ENCODE results near the gene S100A1.

The S100A1 gene

DNA sequence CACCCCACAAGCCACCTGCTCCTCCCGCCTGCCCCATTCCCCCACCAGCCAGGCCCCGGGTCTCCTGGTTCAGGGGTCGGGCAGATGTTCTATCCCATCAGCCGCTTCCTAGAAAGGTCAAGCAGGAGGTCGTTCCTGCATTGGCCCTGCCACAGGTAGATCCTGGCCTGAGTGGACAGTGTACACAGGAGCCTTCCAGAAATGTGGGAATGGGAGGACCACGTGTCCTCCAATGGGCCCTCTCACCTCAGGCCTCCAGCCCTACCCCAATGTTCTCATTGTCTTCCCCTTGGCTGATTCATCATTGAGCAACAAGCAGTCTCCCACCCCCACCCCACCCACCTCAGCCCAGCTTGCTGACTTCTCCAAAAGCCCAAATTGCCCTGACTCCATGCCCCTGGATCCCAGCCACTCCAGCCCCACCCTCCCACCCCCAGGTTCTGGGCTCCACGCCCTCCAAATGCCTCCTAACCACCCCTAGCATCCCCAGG is 17.4 kb upstream of the S100A1 start:
- DNase-seq, result no peak

DNA sequence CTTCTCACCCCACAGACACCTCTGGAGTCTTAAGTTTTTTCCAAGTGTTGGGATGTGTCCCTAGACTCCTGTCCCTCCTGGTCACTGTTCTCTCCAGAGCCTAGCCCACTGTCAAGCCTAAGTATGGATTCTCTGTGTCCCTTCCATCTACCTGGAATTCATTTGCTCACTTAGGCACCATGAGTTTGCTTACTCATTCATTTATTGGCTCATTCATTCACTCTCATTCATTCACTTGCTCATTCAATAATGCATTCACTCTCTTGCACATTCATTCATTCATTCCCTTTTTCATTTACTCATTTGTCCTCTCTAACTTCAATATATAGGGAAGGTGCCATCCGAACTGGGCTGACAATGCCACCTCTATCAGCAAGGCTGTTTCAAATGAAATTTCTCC is 16.9 kb upstream of the S100A1 start:
- no peak for DNase-seq

DNA sequence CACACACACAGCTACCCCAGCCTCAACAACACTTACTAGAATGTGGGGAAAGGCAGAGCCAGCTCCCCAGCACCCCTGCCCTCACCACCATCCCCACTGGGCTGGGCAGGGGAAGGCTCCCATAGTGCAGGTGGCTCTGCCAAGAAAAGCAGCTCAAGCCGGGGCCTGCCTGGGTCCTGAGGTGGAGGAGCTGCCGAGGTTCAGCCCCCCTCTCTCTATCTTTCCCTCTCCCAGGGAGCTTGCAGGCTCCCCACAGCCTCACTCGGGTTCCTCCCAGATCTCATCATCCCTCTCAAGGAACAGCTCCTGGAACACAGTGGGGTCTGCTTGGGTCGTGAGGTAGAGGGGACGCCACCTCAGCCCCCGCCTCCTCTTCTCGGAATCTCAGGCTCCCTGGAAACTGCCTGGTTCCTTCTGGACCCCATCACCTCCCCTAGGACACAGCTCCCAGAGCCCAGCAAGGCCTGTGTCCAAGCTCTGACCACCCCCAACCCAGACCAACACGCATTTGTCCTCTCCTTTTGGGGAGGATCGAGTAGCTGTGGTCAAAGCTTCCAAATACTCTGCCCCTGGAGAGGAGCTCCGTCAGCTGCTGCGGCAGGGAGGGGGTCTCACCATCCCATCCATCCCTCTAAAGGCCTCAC is 16.0 kb upstream of the S100A1 start:
- no peak for DNase-seq

DNA sequence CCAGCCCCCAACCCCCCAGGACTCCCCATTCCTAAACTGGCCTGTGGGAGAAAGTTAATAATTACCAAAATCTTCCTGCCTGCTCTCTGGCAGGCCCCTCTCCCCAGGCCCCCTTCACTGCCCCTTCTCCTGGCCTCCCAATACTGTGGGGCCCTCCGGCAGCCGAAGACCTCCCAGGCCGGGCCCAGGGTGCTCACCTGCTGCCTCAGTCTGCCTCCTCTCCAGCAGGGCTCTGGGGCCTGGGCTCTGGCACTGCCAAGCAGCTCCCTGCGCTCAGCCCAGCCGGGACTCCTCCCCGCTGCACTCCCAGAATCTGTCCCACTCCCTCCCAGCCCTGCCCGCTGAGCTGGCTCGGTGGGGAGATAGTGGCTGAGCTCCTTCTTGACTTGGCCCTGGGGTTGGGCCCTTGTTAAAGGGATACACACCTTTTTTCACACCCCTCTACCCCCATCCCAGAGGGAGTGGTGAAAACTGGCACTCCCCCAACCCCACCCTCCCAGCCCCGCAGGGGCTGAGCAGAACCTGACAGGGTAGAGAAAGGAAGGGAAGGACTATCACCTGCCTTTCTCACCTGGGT is 15.4 kb upstream of the S100A1 start, which contains the start of gene S100A16:
Gene S100A16, minus strand, starts transcription at position 383 of the 577 bp plus-strand sequence. CDS start 4,986 bp downstream, outside the sequence.
- no peak for DNase-seq

DNA sequence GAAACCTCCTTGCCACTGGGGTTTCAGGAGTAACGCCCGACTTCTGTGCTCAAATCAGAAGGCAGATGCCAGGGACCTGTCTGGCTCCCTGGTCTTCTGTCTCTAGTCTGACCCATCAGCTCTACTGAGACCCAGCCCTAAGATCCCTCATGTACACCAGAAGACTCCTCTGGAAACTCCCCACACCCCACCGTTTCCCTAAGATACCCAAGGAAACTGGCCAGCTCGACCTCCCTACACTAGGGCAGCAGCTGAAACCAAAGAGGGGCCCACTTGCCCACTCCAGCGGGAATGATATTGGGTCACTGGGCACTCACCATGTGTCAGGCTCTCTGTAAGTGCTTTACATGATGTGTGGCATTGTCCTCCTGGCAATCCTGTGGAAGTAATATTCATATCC is 14.8 kb upstream of the S100A1 start:
- no peak for DNase-seq

DNA sequence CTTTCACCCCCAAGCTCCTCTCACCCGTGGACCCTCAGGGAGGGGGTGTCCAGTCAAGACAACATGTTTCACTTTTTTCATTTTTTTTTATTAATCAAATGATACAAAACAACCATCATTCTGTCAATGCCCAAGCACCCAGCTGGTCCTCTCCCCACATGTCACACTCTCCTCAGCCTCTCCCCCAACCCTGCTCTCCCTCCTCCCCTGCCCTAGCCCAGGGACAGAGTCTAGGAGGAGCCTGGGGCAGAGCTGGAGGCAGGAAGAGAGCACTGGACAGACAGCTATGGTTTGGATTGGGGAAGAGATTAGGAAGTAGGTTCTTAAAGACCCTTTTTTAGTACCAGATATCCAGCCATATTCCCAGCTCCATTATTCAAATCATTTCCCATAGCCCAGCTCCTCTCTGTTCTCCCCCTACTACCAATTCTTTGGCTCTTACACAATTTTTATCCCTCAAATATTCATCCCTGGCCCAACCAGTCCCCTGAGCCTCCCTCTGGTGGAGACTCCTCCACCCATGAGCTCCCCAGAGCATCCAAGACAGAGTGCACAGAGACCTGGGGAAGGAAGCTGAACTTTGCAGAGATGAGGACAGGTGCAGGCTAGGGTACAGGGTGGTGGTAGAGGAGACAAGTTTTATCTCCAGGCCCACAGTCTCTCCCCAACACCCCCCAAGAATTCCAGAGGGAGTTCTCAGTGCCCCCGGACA is 13.9 kb upstream of the S100A1 start:
- no peak for DNase-seq

DNA sequence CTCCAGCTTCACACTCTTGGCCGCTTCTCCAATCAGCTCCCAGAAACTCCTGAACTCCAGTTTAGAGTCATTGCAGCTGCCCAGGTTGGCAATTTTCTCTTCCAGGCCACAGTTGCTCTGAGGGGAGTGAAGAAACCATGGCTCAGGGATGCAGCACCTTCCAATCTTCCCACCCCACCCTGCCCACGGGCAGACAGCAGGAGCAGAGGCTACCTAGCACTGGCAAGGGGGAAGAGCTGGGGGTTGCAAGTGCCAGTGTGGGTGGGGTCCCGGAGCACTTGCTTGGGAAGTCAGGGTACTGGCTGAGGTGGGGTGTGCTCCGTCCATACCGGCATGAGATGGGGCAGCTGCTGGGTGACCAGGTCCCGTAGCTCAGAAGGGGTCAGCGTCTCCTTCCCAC is 13.3 kb upstream of the S100A1 start:
- DNase-seq, result no peak

DNA sequence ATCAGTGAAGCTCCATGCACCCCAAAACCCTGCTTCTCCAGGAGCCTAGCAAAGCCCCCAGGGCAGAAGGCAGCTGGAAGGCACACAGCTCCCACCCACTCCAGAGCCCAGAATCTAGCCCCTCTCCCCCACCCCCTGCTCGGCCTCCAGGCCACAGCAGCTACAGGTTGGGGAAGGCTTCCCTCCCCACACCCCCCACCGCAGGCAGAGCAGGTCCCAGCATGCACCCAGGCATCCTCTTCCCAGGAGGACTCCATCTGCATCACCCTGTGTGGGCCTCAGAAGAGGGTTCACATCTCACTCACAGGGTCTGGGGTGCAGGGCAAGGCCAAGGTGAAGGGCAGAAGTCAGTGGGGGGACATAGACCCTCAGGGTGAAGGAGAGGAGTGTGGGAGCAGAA is 12.8 kb upstream of the S100A1 start:
- no peak for DNase-seq

DNA sequence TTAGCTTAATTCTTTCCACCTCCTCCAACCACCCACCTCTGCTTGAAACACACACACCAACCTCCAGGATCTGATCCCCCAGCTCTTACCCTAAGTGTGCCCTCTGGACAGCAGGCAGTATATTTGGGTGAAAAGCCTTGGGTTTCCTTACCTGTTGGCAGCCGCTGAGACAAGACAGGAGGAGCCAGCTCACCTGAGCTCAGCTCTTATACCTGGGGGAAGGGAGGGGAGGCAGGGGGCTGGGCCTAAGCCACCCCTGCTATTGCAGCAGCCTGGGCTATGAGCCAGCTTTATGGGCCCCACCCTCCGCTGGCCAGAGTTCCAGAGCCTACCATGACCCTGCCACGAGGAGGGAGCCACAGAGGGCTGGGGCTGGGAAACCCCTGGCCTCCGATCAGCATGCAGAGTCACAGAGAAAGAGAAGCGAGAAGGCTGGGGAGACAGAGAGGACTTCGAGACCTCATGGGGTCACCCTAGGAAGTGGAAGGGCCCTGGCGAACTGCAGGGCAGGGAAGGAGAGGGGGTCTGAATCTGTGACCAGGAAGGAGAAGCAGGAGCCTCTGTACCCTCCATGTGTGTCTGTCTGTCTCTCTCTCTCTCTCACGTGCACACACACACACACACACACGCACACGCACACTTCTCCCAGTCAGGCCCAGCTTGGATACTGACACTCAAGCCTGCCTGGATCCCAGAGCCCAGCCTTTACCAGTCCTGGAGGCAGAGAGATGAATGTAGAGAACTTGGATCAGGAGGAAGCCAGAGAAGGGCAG is 11.9 kb upstream of the S100A1 start, which contains the start of gene S100A14:
Gene S100A14, minus strand, starts transcription at position 182 of the 773 bp plus-strand sequence. CDS start 467 bp downstream, outside the sequence.
- DNase-seq, result no peak

DNA sequence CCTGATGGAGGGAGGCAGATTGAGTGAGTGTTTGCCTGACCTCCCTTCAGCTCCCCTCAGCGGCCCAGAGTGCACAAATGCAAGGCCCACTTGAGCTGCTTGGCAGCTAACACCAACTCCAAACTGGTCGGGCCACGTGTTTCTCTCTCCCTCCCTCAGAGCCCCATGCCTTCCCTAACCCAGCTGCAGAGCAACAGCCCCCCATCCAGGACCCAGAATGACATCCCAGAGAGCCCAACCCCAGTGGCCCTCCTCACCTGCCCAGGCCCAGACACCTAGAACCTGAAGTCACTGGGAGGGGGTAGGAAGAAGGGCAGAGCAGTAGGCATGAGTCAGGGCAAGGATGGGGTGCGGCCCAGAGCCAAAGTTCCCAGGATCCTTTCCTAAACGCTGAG is 11.3 kb upstream of the S100A1 start:
- DNase-seq, result no peak

DNA sequence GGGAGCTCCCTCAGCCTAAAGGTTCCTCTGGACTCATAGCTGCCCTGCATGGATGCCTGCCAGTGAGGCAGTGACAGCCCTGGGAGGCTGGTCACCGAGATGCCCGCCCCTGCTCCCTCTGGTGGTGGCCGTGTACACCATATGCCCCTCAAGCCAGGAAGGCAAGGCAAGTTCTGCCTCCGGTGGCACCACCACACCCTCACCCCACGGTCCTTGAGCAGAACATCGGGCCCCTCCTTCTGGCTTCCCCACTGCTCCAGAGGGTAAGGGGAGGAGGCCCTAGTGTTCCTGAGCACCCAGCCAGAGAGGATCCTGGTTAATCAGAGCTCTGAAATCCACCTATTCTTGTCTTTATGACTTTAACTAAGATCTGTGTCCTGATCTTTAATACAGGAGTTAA is 10.6 kb upstream of the S100A1 start:
- peak; percentile 87 for DNase-seq

DNA sequence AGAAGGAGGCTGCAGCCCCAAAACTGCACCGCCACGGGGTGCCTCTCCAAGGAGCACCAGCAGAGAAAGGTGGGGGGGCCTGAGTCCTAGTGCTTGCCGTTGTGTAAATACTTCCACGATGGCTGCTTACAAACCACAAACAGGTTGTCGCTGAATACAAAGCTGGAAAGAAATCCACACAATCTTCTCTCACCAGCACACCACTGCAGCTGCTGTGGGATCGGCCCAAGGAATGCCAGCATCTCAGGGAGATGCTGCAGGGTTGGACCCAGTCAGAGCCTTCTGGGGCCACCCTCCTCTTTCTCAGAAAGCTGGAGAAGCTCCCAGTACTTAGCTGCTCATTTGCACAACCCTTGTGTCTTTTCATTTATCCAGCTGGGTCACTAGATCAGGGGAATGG is 9.1 kb upstream of the S100A1 start:
- DNase-seq, result no peak

DNA sequence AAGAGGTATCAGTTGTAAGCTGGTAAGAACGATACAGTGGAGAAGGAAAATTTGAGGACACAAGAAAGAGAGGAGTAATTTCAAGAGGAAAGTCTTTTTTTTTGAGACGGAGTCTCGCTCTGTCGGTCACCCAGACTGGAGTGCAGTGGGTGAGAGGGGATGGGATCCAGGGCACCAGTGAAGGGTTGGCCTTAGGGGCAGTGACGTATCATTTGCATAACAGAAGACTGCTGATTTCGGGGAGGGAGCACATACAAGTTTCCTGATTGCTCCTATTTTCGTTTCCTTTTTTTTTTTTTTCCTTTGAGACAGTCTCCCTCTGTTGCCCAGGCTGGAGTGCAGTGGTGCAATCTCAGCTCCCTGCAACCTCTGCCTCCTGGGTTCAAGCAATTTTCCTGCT is 5.1 kb upstream of the S100A1 start:
- DNase-seq, result no peak

DNA sequence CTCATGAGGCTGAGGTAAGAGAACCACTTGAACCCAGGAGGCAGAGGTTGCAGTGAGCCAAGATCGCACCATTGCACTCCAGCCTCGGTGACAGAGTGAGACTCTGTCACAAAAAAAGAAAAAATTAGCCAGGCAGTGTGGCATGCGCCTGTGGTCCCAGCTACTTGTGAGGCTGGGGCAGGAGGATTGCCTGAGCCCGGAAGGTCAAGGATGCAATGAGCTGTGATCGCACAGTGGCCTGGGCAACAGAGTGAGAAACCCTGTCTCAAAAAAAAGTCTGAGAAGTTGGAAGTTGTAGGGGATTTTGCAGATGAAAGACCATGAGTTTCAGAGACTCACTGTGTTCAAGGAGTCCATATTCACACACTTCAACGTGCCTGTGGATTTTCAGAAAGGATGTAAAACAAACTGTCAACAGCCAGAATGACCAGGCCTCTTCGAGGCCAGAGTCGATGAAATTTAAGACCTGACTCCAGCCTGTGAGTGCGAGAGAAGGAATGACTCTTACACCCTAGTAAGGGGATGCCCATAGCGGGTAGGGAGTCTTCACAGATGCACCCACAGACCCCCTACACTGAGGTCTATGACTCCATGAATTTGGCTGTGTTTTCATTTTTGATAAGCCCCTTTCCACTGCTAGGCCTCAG is 3.1 kb upstream of the S100A1 start:
- DNase-seq, result no peak

DNA sequence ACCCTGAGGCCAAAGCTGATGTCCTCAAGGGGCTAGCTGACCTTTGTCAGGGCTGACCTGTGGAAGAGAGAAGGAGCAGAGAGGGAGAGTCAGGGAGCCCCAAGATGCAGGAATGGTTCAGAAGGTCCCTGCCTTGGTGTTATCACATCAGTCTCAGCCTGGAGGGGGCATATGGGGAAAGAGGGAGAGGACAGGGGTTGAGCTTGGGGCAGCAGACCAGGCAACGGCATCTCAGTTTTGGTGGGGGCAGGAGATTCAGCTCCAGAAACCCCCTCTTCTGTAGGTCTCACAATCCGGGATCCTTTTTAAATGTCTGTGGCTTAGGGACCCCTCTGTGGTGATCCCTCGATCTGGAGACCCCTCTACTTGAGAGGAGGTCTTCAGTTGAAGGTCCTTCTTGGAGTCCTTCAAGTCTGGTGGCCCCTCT is 1.7 kb upstream of the S100A1 start:
- DNase-seq, result no peak

DNA sequence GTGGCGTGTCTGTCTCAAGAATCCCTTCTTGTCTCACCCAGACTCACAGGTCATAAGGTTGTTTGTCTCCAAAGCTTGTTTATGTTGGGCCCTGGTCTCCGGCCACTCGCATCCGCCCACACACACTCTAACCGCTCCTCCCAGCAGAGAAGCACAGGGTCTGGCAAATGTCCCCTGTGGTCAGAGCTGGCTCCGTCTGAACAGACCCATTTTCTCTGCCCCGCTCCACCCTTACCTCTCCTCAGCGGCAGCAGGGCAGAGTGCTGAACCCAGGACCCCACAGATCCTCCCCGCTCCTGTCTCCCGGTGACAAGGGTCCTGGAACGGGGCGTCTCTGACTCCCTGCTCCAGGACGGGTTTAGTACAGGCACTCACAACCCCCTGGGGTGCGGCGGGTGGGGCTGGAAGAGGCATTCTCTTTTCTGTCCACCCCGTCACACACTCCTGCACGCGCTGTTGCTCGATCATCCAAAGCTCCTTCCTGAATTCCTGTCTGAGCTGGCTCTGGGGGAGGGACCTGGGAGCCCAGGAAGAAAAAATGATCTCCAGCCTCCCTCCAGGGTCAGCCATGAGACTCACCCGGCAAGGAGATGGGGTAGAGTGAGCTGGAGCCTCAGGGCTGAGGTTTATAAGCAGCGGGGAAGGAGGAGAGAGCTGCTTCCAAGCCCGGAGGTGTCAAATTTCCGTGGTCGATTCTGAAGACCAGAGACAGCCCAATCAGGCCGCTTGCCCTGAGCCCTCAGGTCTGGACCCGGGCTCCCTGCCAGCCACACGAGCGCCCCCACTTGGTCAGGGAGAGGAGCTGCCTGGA is 1.1 kb upstream of the S100A1 start, which contains the start of gene S100A13:
Gene S100A13, minus strand, starts transcription at position 602 of the 811 bp plus-strand sequence. CDS start 1,033 bp downstream, outside the sequence.
- DNase-seq, result peak; percentile 20

DNA sequence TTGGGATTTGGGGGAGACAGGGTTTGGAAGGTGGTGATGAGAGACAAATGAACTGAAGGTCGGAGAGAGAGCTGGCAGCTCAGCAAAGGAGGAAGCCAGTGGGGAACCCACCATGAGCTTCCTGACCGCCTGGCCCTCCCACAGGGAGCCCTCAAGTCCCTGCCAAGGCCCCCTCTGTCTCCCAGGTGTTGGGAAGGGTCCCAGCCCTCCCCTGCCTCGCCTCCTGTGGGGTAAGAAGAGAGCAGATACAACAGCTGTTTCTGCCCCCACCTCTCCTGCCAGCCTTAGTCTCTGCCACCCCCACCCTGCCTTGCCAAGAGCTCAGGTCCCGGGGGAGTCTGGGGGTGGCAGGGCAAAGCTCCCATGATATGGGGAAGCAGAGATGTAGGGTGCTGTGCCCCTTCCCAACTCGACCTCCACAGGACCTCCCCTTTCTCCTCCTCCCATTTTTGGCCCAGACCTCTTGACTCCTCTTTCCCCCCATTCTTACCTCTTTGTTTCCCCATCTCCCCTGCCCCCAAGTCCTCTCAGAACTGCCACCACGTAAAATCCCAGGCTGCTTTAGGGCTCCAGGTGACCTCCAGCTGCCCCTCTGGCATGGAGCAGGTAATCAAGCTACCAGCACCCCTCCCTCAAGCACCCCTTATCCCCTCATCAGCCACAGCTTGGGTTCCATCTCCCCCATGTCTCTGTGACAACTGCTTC is 556 bp downstream of the S100A1 start:
- no peak for DNase-seq

DNA sequence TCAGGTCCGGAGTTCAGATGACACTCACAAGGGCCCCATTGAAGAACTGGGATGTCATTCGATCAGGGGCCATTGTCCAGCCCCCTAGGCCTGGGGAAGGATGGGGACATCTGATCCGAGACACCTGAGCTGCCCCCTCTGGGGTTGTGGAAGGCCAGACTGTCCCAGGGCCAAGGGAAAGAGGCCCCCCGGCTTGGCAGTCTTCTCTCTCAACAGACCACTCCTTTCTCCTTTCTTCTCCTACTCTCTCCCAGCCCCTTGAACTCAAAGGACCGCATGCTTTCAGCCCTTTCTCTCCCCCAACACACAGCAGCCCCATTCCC is 1.1 kb downstream of the S100A1 start:
- DNase-seq, result no peak

DNA sequence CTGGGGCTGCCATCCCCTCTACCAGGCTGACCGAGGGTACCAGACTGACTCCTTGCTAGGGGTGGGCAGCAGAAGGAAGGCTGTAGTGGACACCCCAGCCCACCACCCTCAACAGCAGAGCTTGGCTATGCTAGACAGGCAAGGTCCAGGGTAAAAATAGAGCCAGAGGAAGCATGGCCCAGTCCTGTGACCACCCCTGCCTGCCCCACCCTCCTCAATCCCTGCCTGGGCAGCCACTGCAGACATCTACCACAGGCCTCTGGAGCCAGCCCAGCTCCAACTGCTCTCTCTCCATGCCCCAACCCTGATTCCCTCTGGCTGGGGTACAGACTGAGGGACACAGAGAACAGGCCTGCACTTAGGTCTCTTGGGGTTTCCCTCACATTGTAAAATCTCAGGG is 1.7 kb downstream of the S100A1 start:
- no peak for DNase-seq

DNA sequence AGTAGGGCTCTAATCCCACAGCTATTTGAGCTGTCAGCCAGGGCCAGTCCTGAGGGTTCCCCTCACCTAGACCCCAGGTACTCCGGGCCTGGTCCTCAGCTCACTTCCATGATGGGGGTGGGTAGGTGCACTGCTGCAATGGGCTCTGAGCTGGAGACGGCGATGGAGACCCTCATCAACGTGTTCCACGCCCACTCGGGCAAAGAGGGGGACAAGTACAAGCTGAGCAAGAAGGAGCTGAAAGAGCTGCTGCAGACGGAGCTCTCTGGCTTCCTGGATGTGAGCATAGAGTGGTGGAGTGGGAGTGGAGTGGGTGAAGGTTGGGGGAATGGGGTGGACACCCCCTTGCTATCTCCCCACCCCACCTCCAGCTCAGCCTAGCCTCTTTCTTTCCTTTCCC is 2.1 kb downstream of the S100A1 start:
- no peak for DNase-seq

All from CD4-positive, alpha-beta T cell treated with Interleukin-17A for 4 hours (primary cell).